ENCODE measurements around the gene ZER1. TPM values are rescaled to one million over a fixed set of nuclear protein-coding genes. Genes with fewer than 3 reads are reported as not detected.

The ZER1 gene
- total RNA-seq, 2 donors from 2014 or later, result 25.7 to 41.9 TPM

DNA sequence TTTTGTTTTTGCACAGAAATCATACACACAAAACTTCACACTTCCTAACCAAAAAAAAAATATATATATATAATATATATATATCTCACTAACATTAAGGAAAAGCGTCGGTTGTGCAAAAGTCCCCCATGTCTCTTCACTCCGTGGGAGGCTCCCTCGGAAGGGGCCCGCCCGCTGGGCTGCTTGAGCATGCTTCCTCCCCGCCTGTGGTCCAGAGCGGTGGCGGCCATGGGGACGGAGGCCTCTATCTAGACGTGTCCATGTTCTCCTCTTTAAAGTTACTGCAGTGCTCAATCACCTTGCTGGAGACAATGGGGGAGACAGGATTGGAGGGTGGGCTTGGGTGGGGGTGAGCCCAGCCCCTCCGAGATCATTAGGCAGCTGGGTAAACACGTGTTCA lies 40.6 kb downstream of the ZER1 start:
- no peak for DNase-seq
- 86 to 88% methylated on average over 11 to 13 of the region's 13 CpGs for WGBS, 2 donors

DNA sequence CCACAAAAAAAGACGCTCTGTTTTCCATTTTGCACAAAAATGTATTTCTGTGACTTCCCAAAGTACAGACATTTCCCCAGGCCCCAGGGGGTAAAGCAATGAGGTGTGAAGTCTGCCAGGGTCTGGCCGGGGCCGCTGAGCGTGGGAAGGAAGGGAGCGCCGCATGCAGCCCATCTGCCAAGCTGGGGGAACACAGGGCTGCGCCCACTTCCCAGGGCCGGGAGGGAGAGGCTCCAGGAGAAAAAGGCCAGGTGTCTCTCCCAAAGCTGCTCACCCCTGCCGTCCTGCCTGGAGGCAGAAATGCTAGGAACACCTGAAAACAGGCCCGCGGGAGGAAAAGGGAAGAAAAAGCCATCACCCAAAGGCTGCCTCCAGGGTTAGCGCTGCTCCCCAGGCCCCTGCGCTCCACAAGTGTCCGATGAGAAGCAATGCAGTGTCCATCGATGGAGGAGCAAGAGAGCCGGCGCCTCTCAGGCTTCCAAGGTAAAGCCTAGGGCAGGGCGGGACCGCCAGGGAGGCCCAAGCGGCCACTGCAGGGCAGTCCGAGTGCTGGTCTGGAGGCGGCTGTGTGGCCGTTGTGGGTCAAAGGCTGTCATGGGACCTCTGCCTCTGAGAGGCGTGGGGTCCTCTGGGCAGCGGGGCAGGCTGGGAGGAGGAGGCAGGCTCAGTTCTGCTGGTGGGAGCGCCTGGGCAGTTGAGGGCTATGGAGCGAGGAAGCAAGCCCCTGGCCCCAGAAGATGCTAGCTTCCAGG lies 41.8 kb downstream of the ZER1 start:
- intact Hi-C loops (cut with DNase I), result loop anchor here (10.0 kb wide), 1 partner anchor 95 kb away; the partner anchor contains the start of gene SPOUT1
- 91 to 93% methylated on average over 19 to 27 of the region's 27 CpGs for WGBS, 2 donors

More for the DNA sequence above, 40.6 kb downstream of the ZER1 start:
- H3K4me1 ChIP-seq, result peaks cover 8% of the 10 kb centered on the region
- no peaks in the 10 kb centered on the region for H3K27me3 ChIP-seq
- no peaks in the 10 kb centered on the region for H3K9me3 ChIP-seq
- no peak overlapping the region for H3K27ac ChIP-seq
- intact Hi-C loops (cut with DNase I), result loop anchor here (10.0 kb wide), 1 partner anchor 94 kb away; the partner anchor contains the start of gene SPOUT1
- ATAC-seq, result no peak
- H3K4me3 ChIP-seq, result no peak overlapping the region
- TF ChIP-seq POLR2A (IDR thresholded peaks at IDR 0.05), result no peak
- no peak for TF ChIP-seq CTCF (IDR thresholded peaks at IDR 0.05)
- no peaks in the 10 kb centered on the region for H3K36me3 ChIP-seq (replicated peaks in 1 of 2; ENCODE audit: insufficient read depth in 1 of 2, low read depth in 2 of 2)

GRCh38 chr9:128729302-128729701 lies 42.4 kb downstream of the ZER1 start:
- no peak overlapping the region for H3K4me3 ChIP-seq
- no peak overlapping the region for H3K27ac ChIP-seq
- H3K36me3 ChIP-seq (replicated peaks in 1 of 2; ENCODE audit: insufficient read depth in 1 of 2, low read depth in 2 of 2), result no peaks in the 10 kb centered on the region
- H3K27me3 ChIP-seq, result no peaks in the 10 kb centered on the region
- ATAC-seq, result no peak
- WGBS, 2 donors, result 84 to 86% methylated on average over 5 of the region's 5 CpGs
- TF ChIP-seq POLR2A (IDR thresholded peaks at IDR 0.05) (no peak), CTCF (IDR thresholded peaks at IDR 0.05) (no peak)
- no peaks in the 10 kb centered on the region for H3K9me3 ChIP-seq
- no peak for DNase-seq
- intact Hi-C loops (cut with DNase I), result no loop called here
- H3K4me1 ChIP-seq, result peaks cover 8% of the 10 kb centered on the region

More for the DNA sequence above, 41.8 kb downstream of the ZER1 start:
- H3K27me3 ChIP-seq, result no peaks in the 10 kb centered on the region
- DNase-seq (no peak), ATAC-seq (no peak)
- TF ChIP-seq POLR2A (IDR thresholded peaks at IDR 0.05) (no peak), CTCF (IDR thresholded peaks at IDR 0.05) (no peak)
- peaks cover 1% of the 10 kb centered on the region for H3K4me1 ChIP-seq
- H3K27ac ChIP-seq, result no peak overlapping the region
- no peaks in the 10 kb centered on the region for H3K36me3 ChIP-seq (replicated peaks in 1 of 2; ENCODE audit: insufficient read depth in 1 of 2, low read depth in 2 of 2)
- H3K4me3 ChIP-seq, result no peak overlapping the region
- H3K9me3 ChIP-seq, result no peaks in the 10 kb centered on the region

DNA sequence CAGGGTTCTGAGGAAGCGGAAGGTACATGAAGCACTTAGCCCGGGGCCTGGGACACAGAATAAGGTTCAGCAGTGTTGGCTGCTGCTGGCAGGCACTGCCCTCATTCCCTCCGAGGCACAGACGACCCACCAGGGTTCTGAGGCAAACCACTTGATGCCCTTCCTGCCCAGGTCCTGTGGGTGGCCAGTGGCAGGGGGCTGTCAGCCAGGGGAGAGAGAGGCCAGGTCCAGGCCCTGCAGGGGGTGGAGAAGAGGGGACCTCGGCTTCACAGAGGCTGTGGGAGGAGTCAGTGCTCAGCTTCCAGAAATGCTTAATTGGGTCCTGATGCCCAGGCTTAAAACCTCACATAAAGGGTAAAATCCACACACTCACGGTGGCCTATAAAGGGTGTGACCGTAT lies 43.4 kb downstream of the ZER1 start:
- intact Hi-C loops (cut with DNase I), result no loop called here
- Histone ChIP-seq H3K27me3 (no peaks in the 10 kb centered on the region), H3K4me3 (no peak overlapping the region), H3K27ac (no peak overlapping the region), H3K4me1 (peaks cover 14% of the 10 kb centered on the region), H3K36me3 (replicated peaks in 1 of 2; ENCODE audit: insufficient read depth in 1 of 2, low read depth in 2 of 2) (no peaks in the 10 kb centered on the region), H3K9me3 (no peaks in the 10 kb centered on the region)
- DNase-seq (no peak), ATAC-seq (no peak)
- TF ChIP-seq POLR2A (IDR thresholded peaks at IDR 0.05), result no peak
- TF ChIP-seq CTCF (IDR thresholded peaks at IDR 0.05), result no peak
- WGBS, 2 donors, result 82 to 87% methylated on average over 6 to 7 of the region's 7 CpGs

Measured in body of pancreas (tissue), 4 donors.